IPS DF 6.9 (cell line): ENCODE results near the gene SKI.
A peak's percentile ranks its signal among the peaks of the same experiment; 100 is the strongest.

ENCODE experiments used
- DNase-seq: peaks from one replicate; pipeline ENCODE4 v3.0.0-alpha.2; 2013; ENCODE audit warnings: low read depth, low spot score
- H3K27ac ChIP-seq: one replicate; pipeline ENCODE4 v1.5.1; 2013; ENCODE audit warnings: low read length, control low read depth
- H3K27me3 ChIP-seq: 2 replicates; pipeline ENCODE4 v1.6.1; 2013; ENCODE audit warnings: mild to moderate bottlenecking, low read length; ENCODE audit not compliant: control insufficient read depth, insufficient read depth
- H3K36me3 ChIP-seq: 2 replicates; pipeline ENCODE4 v1.6.1; 2013; ENCODE audit warnings: low read length; ENCODE audit not compliant: control insufficient read depth, insufficient read depth
- H3K4me1 ChIP-seq: 2 replicates; pipeline ENCODE4 v1.6.1; 2013; ENCODE audit warnings: low read length; ENCODE audit not compliant: control insufficient read depth, insufficient read depth
- H3K4me3 ChIP-seq: 2 replicates; pipeline ENCODE4 v1.5.1; 2013; ENCODE audit warnings: mild to moderate bottlenecking, low read length
- H3K9me3 ChIP-seq: 2 replicates; pipeline ENCODE4 v1.6.1; 2013; ENCODE audit warnings: low read length, inconsistent platforms; ENCODE audit not compliant: control insufficient read depth, insufficient read depth
- WGBS: extraction: QIAGEN DNeasy Blood & Tissue Kit; methylation state at CpG from one replicate; pipeline ENCODE4 v1.1.7; 2013; ENCODE audit warnings: mixed read lengths, missing lambda C conversion rate; ENCODE audit not compliant: insufficient read length, insufficient coverage; 5-methylcytosine and 5-hydroxymethylcytosine counted together

SKI gene

DNA sequence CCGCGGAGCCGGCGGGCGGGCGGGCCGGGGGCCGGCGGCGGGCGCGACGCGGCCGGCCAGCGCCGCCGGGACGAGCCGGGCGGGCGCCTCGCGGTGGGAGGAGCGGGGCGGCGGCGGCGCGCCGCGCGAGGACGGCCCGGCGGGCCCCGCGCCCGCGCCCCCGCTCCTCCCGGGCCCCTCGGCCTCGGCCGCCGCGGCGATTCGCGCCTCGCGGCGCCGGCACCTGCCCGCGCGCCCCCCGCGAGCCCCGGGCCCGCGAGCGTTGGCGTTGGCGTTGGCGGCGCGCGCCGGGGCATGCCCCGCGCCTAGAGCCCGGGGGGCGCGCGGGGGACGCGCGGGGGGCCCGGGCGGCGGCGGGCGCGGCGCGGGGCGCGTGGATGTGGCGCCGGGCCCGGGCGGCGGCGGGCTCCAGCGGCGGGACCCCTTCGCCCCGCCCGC is at the start of gene SKI:
Gene SKI, plus strand, starts transcription at position 163 of the 438 bp plus-strand sequence. CDS start 448 bp downstream, outside the sequence.
- no peak within 1 kb of the TSS for H3K27ac ChIP-seq
- peak within 1 kb of the TSS; percentile 66 for H3K4me3 ChIP-seq
- no peak for DNase-seq
- WGBS = no CpG with 5 or more reads among the region's 100 CpGs
- H3K9me3 ChIP-seq = no peaks in the 10 kb centered on the region
- peaks cover 17% of the 10 kb centered on the region for H3K4me1 ChIP-seq
- no peaks in the 10 kb centered on the region for H3K27me3 ChIP-seq
- no peaks in the 10 kb centered on the region; the same call in 1 of the 2 replicates for H3K36me3 ChIP-seq

DNA sequence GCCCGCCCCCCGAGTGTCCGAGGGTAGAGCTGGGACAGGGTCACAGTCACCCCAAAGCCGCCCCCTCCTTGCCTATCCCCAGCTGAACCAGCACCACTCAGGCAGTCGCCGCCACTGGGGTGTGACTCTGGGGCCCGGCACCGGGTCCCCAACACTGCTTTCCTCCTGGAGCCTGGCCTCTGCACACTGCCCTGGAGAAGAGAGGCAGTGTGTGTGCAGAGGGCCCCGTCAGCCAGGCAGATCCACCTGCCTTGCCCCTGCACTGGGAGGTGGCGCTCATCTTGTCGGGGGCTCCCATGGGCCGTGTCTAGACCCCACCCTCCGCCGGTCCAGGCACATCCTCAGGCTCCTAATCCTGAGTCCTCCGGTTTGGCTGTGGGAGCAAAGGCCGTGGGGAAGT is 49.2 kb upstream of the SKI start:
- no CpG with 5 or more reads among the region's 16 CpGs for WGBS
- no peak for DNase-seq
- Histone ChIP-seq H3K4me1 (no peaks in the 10 kb centered on the region; the same call in 1 of the 2 replicates), H3K27ac (no peak overlapping the region), H3K27me3 (no peaks in the 10 kb centered on the region), H3K4me3 (no peak overlapping the region), H3K9me3 (no peaks in the 10 kb centered on the region), H3K36me3 (peaks cover 14% of the 10 kb centered on the region)

DNA sequence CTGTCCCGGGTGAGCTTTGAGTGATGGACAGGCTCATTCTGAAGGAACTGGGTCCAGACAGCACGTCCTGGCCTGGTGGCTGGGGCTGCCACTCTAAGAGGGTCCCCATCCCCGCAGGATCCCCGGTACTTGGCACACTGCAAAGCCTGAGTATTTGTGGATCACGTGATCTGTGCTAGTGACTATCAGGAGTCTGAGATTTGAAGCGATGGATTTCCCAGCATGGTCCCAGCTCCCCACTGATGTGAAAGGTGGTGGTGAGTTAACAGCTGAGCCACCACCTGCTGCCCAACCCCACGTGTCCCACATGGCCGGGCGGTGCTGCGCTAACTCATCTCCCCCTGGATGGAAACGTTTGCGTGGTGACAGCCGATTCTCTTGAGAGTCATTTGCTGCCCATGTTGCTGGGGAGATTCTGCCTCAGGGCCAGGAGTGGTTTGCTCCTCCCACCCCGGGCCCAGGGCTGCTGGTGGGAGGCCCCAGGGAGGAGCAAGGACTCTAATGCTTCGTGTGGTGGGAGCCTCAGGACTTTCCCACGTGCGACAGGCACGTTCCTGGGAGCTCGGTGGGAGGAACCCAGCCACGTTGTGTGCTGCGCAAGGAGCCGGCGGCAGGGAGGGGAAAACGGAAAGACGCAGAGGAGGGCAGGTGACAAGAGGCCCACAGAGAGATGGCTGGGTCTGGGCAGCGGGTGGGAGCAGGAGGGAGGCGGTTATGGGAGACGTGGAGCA is 48.7 kb upstream of the SKI start:
- WGBS = no CpG with 5 or more reads among the region's 28 CpGs
- no peak overlapping the region for H3K27ac ChIP-seq
- H3K36me3 ChIP-seq = peaks cover 14% of the 10 kb centered on the region
- DNase-seq = no peak
- H3K9me3 ChIP-seq = no peaks in the 10 kb centered on the region
- no peaks in the 10 kb centered on the region for H3K27me3 ChIP-seq
- H3K4me3 ChIP-seq = no peak overlapping the region
- no peaks in the 10 kb centered on the region; the same call in 1 of the 2 replicates for H3K4me1 ChIP-seq

DNA sequence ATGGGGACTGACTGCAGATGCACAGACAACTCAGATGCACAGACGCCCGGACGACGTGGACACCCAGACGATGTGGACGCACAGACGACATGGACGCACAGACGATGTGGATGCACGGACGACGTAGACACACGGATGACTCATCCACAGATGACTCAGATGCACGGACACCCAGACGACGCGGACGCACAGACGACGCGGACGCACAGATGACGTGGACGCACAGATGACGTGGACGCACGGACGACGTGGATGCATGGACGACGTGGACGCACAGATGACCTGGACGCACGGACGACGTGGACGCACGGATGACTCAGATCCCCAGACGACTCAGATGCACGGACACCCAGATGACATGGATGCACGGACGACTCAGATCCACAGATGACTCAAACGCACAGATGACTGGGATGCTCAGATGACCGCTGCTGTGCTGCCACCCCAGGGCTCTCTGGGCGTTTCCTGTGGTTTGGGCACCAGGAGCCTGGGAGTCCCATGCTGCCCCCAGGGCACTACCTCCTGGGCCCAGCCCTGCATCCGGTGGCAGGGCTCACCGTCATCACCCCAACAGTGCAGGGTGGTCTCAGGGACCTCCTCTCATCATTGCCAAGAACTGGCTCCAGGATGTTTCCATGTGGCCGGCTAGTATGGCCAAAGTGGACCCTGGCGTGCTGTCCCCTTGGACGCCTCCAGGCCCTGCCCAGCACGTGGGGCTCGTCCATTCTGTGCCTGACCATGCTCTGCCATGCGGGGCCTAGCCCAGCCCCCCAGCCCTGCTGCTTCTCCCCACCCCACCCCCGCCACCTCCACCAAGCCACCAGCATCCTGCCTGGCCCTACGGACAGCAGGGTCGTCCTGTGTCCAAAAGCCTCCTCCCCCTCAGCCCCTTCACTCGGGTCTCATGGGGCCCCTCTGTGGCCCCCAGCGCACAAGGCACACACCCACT is 47.5 kb upstream of the SKI start:
- no peak for DNase-seq
- H3K4me3 ChIP-seq = no peak overlapping the region
- no peaks in the 10 kb centered on the region; the same call in 1 of the 2 replicates for H3K4me1 ChIP-seq
- H3K27ac ChIP-seq = no peak overlapping the region
- no peaks in the 10 kb centered on the region for H3K27me3 ChIP-seq
- WGBS = no CpG with 5 or more reads among the region's 58 CpGs
- H3K9me3 ChIP-seq = no peaks in the 10 kb centered on the region
- H3K36me3 ChIP-seq = peaks cover 18% of the 10 kb centered on the region

DNA sequence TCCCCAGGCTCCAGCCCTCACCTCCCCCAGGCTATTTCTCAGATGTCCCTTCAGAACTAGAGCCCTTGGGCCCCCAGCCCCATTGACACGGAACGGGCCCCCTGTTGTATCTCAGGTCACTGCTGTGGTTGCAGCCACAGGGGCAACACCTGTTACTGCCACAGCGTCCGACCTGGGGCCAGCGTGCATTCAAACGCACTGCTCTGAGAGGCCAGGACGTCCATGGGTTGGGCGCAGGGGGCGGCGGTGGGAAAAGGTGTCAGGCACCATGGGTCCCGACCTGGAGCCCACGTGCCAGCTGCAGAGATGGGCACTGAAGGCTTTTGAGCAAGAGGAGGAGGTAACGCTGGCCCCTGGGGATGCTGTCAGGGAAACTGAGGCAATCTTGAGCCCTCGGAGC is 46.8 kb upstream of the SKI start:
- Histone ChIP-seq H3K27ac (no peak overlapping the region), H3K9me3 (no peaks in the 10 kb centered on the region), H3K36me3 (peaks cover 13% of the 10 kb centered on the region), H3K27me3 (no peaks in the 10 kb centered on the region), H3K4me3 (no peak overlapping the region), H3K4me1 (no peaks in the 10 kb centered on the region)
- WGBS = no CpG with 5 or more reads among the region's 14 CpGs
- DNase-seq = no peak

DNA sequence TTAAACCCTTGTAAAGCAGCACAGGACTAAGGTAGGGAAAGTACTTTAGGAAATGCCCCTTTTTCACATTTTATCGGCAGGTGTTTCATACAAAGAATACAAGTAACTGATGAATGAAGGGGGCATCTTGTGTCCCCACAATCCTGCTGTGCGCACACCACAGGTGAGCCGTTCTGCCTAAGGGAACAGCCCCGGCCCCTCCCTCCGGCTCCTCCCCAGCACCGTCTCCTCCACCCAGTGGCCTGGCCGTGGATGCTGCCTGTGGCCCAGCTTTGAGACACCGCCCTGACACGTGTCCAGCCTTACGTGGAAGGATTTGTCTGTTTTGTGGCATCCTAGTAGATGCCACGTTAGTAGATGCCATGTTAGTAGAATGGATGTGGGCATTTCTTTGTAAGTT is 46.4 kb upstream of the SKI start:
- Histone ChIP-seq H3K36me3 (peaks cover 13% of the 10 kb centered on the region), H3K27ac (no peak overlapping the region), H3K27me3 (no peaks in the 10 kb centered on the region), H3K9me3 (no peaks in the 10 kb centered on the region), H3K4me3 (no peak overlapping the region), H3K4me1 (no peaks in the 10 kb centered on the region)
- no CpG with 5 or more reads among the region's 11 CpGs for WGBS
- no peak for DNase-seq

DNA sequence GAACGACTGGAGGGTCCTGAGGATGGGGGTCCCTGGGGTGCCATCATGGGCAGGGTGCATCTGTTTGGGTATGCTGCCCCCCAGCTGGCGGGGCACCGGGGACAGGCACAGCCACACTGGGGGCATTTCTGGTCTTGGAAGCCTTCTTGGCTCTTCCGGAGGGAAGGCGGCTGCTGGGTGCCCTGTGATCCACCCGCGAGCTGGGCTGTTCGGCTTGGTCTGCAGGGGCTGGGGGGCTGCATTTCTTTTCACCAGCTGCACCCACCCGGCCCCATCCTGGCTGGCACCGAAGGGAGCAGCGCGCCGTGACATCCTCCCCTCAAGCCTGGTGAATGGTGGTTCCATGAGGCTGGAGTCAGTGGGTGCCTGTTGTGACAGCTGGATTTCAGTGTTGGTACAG is 45.7 kb upstream of the SKI start:
- no peaks in the 10 kb centered on the region for H3K4me1 ChIP-seq
- H3K27me3 ChIP-seq = no peaks in the 10 kb centered on the region
- no peak overlapping the region for H3K4me3 ChIP-seq
- H3K9me3 ChIP-seq = no peaks in the 10 kb centered on the region
- no peak overlapping the region for H3K27ac ChIP-seq
- no peak for DNase-seq
- peaks cover 13% of the 10 kb centered on the region for H3K36me3 ChIP-seq
- no CpG with 5 or more reads among the region's 13 CpGs for WGBS

DNA sequence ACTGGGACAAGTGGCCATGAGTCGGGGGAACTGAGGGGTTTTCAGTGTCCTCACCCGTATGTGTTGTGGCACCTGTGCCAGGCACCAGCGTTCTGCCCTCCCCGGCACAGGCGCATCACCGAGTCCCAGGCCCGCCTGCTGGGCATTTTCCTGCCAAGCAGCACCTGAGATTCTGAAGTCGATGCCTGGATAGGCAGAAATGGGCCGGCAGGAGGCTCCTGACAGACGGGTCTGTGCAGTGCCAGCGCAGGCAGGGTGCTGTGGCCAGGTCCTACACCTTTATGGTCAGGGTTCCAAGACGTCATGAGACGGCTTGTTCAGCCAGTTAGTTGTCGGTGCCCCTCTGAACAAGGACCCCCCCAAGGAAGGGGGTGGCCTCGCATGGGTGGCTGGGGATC is 44.2 kb upstream of the SKI start:
- Histone ChIP-seq H3K9me3 (no peaks in the 10 kb centered on the region), H3K27me3 (no peaks in the 10 kb centered on the region), H3K27ac (no peak overlapping the region), H3K36me3 (peaks cover 10% of the 10 kb centered on the region), H3K4me1 (no peaks in the 10 kb centered on the region), H3K4me3 (no peak overlapping the region)
- WGBS = no CpG with 5 or more reads among the region's 15 CpGs
- no peak for DNase-seq

DNA sequence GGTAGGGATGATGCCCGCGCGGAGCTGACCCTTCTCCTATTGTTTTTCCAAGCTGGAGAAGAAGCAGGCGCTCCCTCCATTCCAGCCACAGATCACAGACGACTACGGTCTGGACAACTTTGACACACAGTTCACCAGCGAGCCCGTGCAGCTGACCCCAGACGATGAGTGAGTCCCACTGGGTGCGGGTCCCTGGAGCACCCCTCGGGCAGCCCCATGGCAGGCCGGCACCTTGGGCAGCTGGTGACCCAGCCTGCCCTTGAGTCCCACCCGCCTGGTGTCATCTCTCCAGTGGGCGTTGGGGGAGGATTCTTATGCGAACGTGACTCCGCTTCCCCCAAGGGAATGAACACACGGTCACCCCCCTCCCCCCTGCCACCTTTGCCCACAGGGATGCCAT is 43.6 kb upstream of the SKI start:
- WGBS = no CpG with 5 or more reads among the region's 18 CpGs
- H3K27me3 ChIP-seq = no peaks in the 10 kb centered on the region
- DNase-seq = no peak
- H3K27ac ChIP-seq = no peak overlapping the region
- no peak overlapping the region for H3K4me3 ChIP-seq
- H3K36me3 ChIP-seq = peaks cover 10% of the 10 kb centered on the region
- H3K9me3 ChIP-seq = no peaks in the 10 kb centered on the region
- no peaks in the 10 kb centered on the region for H3K4me1 ChIP-seq

DNA sequence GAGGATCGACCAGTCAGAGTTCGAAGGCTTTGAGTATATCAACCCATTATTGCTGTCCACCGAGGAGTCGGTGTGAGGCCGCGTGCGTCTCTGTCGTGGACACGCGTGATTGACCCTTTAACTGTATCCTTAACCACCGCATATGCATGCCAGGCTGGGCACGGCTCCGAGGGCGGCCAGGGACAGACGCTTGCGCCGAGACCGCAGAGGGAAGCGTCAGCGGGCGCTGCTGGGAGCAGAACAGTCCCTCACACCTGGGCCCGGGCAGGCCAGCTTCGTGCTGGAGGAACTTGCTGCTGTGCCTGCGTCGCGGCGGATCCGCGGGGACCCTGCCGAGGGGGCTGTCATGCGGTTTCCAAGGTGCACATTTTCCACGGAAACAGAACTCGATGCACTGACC is 43.2 kb upstream of the SKI start:
- H3K4me1 ChIP-seq = no peaks in the 10 kb centered on the region
- peaks cover 10% of the 10 kb centered on the region for H3K36me3 ChIP-seq
- no peaks in the 10 kb centered on the region for H3K9me3 ChIP-seq
- no peak for DNase-seq
- no CpG with 5 or more reads among the region's 33 CpGs for WGBS
- H3K27me3 ChIP-seq = no peaks in the 10 kb centered on the region
- no peak overlapping the region for H3K4me3 ChIP-seq
- H3K27ac ChIP-seq = no peak overlapping the region
